MCF 10A (cell line): ENCODE measurements around the gene SHANK1. TPM values are rescaled to one million over a fixed set of nuclear protein-coding genes. Genes with fewer than 3 reads are reported as not detected.

Experiments used
- BruUV-seq: library from RNA; stranded (reverse); fragments of 400-500 nt; replicated peaks from 2 replicates; lab custom pipeline; 2021; lab: Mats Ljungman, UMichigan
- CTCF ChIA-PET: fragments of 300-600 bp; sonication (Branson Sonifier 250); formaldehyde crosslinking; extraction: SDS; loops from one replicate; lab custom pipeline; 2021; ENCODE audit warnings: antibody characterized with exemption, inconsistent platforms; lab: Yijun Ruan, JAX
- POLR2A ChIA-PET: fragments of 300-600, 350-650 bp; sonication (Branson Sonifier 250); formaldehyde crosslinking; extraction: SDS; loops from one replicate; lab custom pipeline; 2020; ENCODE audit warnings: antibody characterized with exemption, inconsistent platforms; lab: Yijun Ruan, JAX
- DNase-seq: peaks from one replicate; pipeline ENCODE4 v3.0.0-alpha.2; 2018; ENCODE audit not compliant: unreplicated experiment
- H3K27ac Mint-ChIP-seq: one replicate; pipeline ENCODE4 v1.8.0; 2022; ENCODE audit warnings: mild to moderate bottlenecking, low read depth, mixed read lengths; ENCODE audit not compliant: unreplicated experiment
- H3K27me3 Mint-ChIP-seq: one replicate; pipeline ENCODE4 v1.8.0; 2022; ENCODE audit warnings: mixed read lengths; ENCODE audit not compliant: insufficient read depth, unreplicated experiment
- H3K36me3 Mint-ChIP-seq: one replicate; pipeline ENCODE4 v1.8.0; 2022; ENCODE audit warnings: mild to moderate bottlenecking, moderate library complexity, mixed read lengths; ENCODE audit not compliant: insufficient read depth, unreplicated experiment
- H3K4me1 Mint-ChIP-seq: one replicate; pipeline ENCODE4 v1.8.0; 2022; ENCODE audit warnings: mixed read lengths; ENCODE audit not compliant: insufficient read depth, unreplicated experiment
- H3K4me3 Mint-ChIP-seq: one replicate; pipeline ENCODE4 v1.8.0; 2022; ENCODE audit warnings: mild to moderate bottlenecking, moderate library complexity, mixed read lengths; ENCODE audit not compliant: unreplicated experiment
- H3K9me3 Mint-ChIP-seq: one replicate; pipeline ENCODE4 v1.8.0; 2022; ENCODE audit warnings: mixed read lengths; ENCODE audit not compliant: unreplicated experiment
- CTCF ChIP-seq: fragments of 200-600 bp; IDR thresholded peaks from one replicate; pipeline ENCODE4 v1.8.0; 2022; ENCODE audit warnings: antibody characterized with exemption, mild to moderate bottlenecking; ENCODE audit not compliant: unreplicated experiment
- intact Hi-C: fragments of 100-400 bp; cut with micrococcal nuclease; formaldehyde crosslinking; loops from 2 replicates; pipeline ENCODE4 v1.14.1; 2022
- total RNA-seq: library from RNA; stranded (reverse); gene quantifications from 2 replicates; pipeline ENCODE4 v1.2.3, GENCODE V29; 2022

SHANK1 gene
- total RNA-seq, 1 experiment from 2014 or later: 0.44 TPM

GRCh38 chr19:50661766-50662650 lies 57.6 kb downstream of the SHANK1 start:
- H3K27ac Mint-ChIP-seq: no peak overlapping the region
- peaks cover 6% of the 10 kb centered on the region for H3K4me1 Mint-ChIP-seq
- H3K27me3 Mint-ChIP-seq: no peaks in the 10 kb centered on the region
- H3K4me3 Mint-ChIP-seq: no peak overlapping the region
- TF ChIP-seq CTCF: no peak
- no TSS peak for BruUV-seq
- peaks cover 12% of the 10 kb centered on the region for H3K36me3 Mint-ChIP-seq
- DNase-seq: no peak
- peaks cover 39% of the 10 kb centered on the region for H3K9me3 Mint-ChIP-seq
- intact Hi-C loops: no loop called here
- ChIA-PET POLR2A (no interaction called here), CTCF (no interaction called here)

GRCh38 chr19:50661023-50661422 lies 58.6 kb downstream of the SHANK1 start:
- peaks cover 6% of the 10 kb centered on the region for H3K4me1 Mint-ChIP-seq
- intact Hi-C loops: no loop called here
- ChIA-PET POLR2A (no interaction called here), CTCF (no interaction called here)
- H3K27ac Mint-ChIP-seq: no peak overlapping the region
- H3K36me3 Mint-ChIP-seq: peaks cover 12% of the 10 kb centered on the region
- no TSS peak for BruUV-seq
- TF ChIP-seq CTCF: no peak
- H3K9me3 Mint-ChIP-seq: peaks cover 39% of the 10 kb centered on the region
- H3K27me3 Mint-ChIP-seq: no peaks in the 10 kb centered on the region
- H3K4me3 Mint-ChIP-seq: no peak overlapping the region
- DNase-seq: no peak

- ChIA-PET POLR2A (no interaction called here), CTCF (no interaction called here)
- Mint-ChIP-seq H3K9me3 (peaks cover 41% of the 10 kb centered on the region), H3K4me1 (peaks cover 6% of the 10 kb centered on the region), H3K36me3 (peaks cover 6% of the 10 kb centered on the region), H3K4me3 (no peak overlapping the region), H3K27me3 (peaks cover 6% of the 10 kb centered on the region), H3K27ac (no peak overlapping the region)
- no peak for DNase-seq
- BruUV-seq: no TSS peak
- TF ChIP-seq CTCF: no peak
- intact Hi-C loops: no loop called here
Measured at GRCh38 chr19:50660088-50660366, 59.6 kb downstream of the SHANK1 start.

- Mint-ChIP-seq H3K27ac (no peak overlapping the region), H3K36me3 (peaks cover 6% of the 10 kb centered on the region), H3K27me3 (peaks cover 11% of the 10 kb centered on the region), H3K4me3 (no peak overlapping the region), H3K9me3 (peaks cover 47% of the 10 kb centered on the region), H3K4me1 (peaks cover 6% of the 10 kb centered on the region)
- no TSS peak for BruUV-seq
- DNase-seq: no peak
- intact Hi-C loops: no loop called here
- ChIA-PET POLR2A (no interaction called here), CTCF (interaction anchor here (1.1 kb wide), 1 partner anchor 10 kb away, joined by 4 read pairs; no protein-coding TSS in a partner anchor)
- no peak for TF ChIP-seq CTCF
Measured at GRCh38 chr19:50659318-50660087, 60.1 kb downstream of the SHANK1 start.
